ENCODE measurements around the gene EZH2. TPM values are rescaled to one million over a fixed set of nuclear protein-coding genes. Genes with fewer than 3 reads are reported as not detected.

The EZH2 gene
- total RNA-seq, 1 experiment from 2014 or later = 35.4 TPM

DNA sequence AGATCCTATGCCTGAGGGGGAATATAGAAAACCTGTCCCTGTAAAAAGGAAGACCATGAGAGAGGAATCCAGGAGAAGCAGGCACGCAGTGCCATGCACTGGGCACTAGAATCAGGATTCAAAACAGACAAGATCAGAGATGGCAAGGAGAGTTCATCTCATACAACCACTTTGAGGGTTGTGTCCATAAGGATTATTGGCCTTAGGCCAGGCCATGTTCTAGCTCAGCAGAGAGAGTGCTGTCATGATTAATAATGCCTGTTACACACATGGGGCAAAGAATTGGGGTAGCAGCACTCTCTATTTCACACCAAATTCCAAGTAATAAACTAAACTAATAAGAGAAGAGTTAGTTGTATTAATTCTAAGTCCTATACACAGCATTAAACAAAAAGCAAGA, 29.1 kb downstream of the EZH2 start:
- no peaks in the 10 kb centered on the region for H3K36me3 Mint-ChIP-seq
- H3K4me3 Mint-ChIP-seq = no peak overlapping the region
- H3K27me3 Mint-ChIP-seq (ENCODE audit: low read depth) = no peaks in the 10 kb centered on the region
- ChIA-PET CTCF (interaction anchor here (0.9 kb wide), 1 partner anchor 405 kb away, joined by 3 read pairs; no protein-coding TSS in a partner anchor), POLR2A (no interaction called here)
- peaks cover 4% of the 10 kb centered on the region; the same call in 1 of the 2 replicates for H3K9me3 Mint-ChIP-seq
- TF ChIP-seq SMAD3 (CRISPR knock-in tag; IDR thresholded peaks at IDR 0.05; ENCODE audit: borderline replicate concordance) = no peak
- TF ChIP-seq NR1H2 (CRISPR knock-in tag; IDR thresholded peaks at IDR 0.05) = no peak
- no peak for TF ChIP-seq EMX1 (CRISPR knock-in tag; IDR thresholded peaks at IDR 0.05)
- no peak for TF ChIP-seq ZNF396 (CRISPR knock-in tag; IDR thresholded peaks at IDR 0.05; ENCODE audit: borderline replicate concordance)
- TF ChIP-seq ARID4B (CRISPR knock-in tag; IDR thresholded peaks at IDR 0.05; ENCODE audit: borderline replicate concordance) = no peak
- no peak for TF ChIP-seq ZMAT4 (CRISPR knock-in tag; IDR thresholded peaks at IDR 0.05)
- no peak for TF ChIP-seq PREB (CRISPR knock-in tag; IDR thresholded peaks at IDR 0.05; ENCODE audit: borderline replicate concordance)
- TF ChIP-seq CREM (CRISPR knock-in tag; IDR thresholded peaks at IDR 0.05) = no peak
- no peak for TF ChIP-seq JAZF1 (CRISPR knock-in tag; IDR thresholded peaks at IDR 0.05)
- DNase-seq (ENCODE audit: low spot score) = no peak
- ATAC-seq = no peak
- no peak overlapping the region for H3K27ac Mint-ChIP-seq
- H3K4me1 Mint-ChIP-seq = peaks cover 43% of the 10 kb centered on the region

DNA sequence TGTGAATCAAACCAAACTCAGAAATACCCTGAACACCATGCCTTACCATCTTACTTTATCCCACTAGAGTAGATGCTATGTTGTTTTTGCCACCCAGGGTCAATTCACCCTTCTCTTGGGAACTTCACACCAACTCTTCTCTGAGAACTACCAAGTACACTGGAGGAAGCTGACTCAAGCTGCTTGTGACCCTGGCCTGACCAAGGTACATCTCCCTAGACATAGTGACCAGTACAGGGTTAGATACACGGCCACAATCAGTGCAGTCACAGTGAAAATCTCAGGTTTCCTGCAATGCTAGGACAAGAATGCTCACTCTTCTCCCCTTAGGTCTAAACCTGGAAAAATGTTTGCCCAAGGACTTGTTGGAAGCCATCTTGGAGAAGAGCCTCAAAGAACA, 31.8 kb downstream of the EZH2 start:
- no peak overlapping the region for H3K27ac Mint-ChIP-seq
- H3K9me3 Mint-ChIP-seq = no peaks in the 10 kb centered on the region
- no peaks in the 10 kb centered on the region for H3K27me3 Mint-ChIP-seq (ENCODE audit: low read depth)
- no peak for TF ChIP-seq ZNF416 (CRISPR knock-in tag; IDR thresholded peaks at IDR 0.05)
- DNase-seq (ENCODE audit: low spot score) = no peak
- no peaks in the 10 kb centered on the region for H3K36me3 Mint-ChIP-seq
- CTCF ChIA-PET = no interaction called here
- H3K4me3 Mint-ChIP-seq = no peak overlapping the region
- POLR2A ChIA-PET = no interaction called here
- ATAC-seq = no peak
- peaks cover 64% of the 10 kb centered on the region for H3K4me1 Mint-ChIP-seq

GRCh38 chr7:148850564-148850963, 33.5 kb downstream of the EZH2 start:
- no peaks in the 10 kb centered on the region for H3K27me3 Mint-ChIP-seq (ENCODE audit: low read depth)
- no peaks in the 10 kb centered on the region for H3K36me3 Mint-ChIP-seq
- H3K27ac Mint-ChIP-seq = no peak overlapping the region
- ATAC-seq = no peak
- H3K4me3 Mint-ChIP-seq = no peak overlapping the region
- ChIA-PET POLR2A (no interaction called here), CTCF (no interaction called here)
- peaks cover 58% of the 10 kb centered on the region for H3K4me1 Mint-ChIP-seq
- H3K9me3 Mint-ChIP-seq = no peaks in the 10 kb centered on the region
- no peak for DNase-seq (ENCODE audit: low spot score)
- TF ChIP-seq RELA (CRISPR knock-in tag; IDR thresholded peaks at IDR 0.05; ENCODE audit: borderline replicate concordance) (no peak), NR1H2 (CRISPR knock-in tag; IDR thresholded peaks at IDR 0.05) (no peak), FOXP4 (CRISPR knock-in tag; IDR thresholded peaks at IDR 0.05) (no peak), ZNF317 (CRISPR knock-in tag; IDR thresholded peaks at IDR 0.05; ENCODE audit: borderline replicate concordance, low read depth) (no peak), OVOL2 (CRISPR knock-in tag; IDR thresholded peaks at IDR 0.05; ENCODE audit: borderline replicate concordance) (no peak), ZNF232 (CRISPR knock-in tag; IDR thresholded peaks at IDR 0.05) (no peak), TEAD1 (CRISPR knock-in tag; IDR thresholded peaks at IDR 0.05) (no peak), ZNF219 (CRISPR knock-in tag; IDR thresholded peaks at IDR 0.05; ENCODE audit: borderline replicate concordance) (no peak), IRF2 (CRISPR knock-in tag; IDR thresholded peaks at IDR 0.05; ENCODE audit: borderline replicate concordance, low read depth) (no peak), USF2 (CRISPR knock-in tag; IDR thresholded peaks at IDR 0.05) (no peak)
- TF ChIP-seq, protein P1, sequence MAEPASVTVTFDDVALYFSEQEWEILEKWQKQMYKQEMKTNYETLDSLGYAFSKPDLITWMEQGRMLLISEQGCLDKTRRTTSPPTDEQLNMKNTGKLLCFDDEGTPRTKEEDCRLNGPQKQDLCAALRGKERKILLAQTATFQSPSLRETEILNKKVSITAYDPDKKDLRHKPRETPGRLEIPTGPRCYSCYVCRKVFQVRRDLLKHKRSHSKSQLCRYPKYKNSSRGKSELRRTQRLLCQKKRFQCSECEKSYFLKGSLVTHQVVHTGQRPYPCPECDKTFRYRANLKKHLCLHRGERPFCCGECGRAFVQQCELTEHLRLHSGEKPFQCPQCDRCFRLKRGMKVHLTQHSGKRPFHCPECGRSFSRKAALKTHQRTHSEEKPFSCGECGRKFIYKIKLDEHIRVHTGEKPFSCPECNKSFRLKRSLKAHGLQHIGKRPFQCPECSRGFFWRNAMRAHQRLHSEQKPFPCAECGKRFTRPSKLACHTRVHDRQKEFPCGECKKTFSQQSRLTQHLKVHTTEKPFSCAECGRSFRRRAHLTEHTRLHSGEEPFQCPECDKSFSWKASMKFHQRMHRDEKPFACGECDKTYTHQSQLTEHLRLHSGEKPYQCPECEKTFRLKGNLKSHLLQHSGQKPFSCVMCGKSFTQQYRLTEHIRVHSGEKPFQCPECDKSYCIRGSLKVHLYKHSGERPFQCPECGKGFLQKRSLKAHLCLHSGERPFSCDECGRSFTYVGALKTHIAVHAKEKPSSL (CRISPR knock-in tag; conservative IDR thresholded peaks at IDR 0.05) = no peak
